ENCODE data around the gene TMC1. TPM values are rescaled to one million over a fixed set of nuclear protein-coding genes. Genes with fewer than 3 reads are reported as not detected.

TMC1 gene
- total and polyA plus RNA-seq, 2 of the 8 experiments (the other 6 are each of a cell fraction or from before 2014, with no cell fraction given): 0.95 to 0.98 TPM

DNA sequence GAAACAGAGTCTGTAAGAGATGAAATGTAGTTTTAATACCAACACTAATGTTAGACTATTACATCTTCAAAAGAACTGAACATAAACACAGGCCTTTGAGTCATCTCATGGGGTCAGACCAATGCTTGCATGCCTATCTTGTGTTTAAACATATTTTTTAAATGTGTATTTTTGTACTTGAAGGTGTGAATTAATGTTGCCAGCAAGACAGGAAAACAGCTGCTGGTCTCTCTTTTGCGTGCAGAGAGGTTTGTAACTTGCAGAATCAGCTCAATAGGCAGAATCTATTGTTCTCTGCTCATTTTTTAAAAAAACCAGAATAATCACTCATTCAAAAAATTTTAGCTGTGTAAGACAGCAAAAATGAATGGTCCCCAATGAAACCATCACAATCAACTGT, 251.3 kb downstream of the TMC1 start (continued):
- TF ChIP-seq, protein P1, sequence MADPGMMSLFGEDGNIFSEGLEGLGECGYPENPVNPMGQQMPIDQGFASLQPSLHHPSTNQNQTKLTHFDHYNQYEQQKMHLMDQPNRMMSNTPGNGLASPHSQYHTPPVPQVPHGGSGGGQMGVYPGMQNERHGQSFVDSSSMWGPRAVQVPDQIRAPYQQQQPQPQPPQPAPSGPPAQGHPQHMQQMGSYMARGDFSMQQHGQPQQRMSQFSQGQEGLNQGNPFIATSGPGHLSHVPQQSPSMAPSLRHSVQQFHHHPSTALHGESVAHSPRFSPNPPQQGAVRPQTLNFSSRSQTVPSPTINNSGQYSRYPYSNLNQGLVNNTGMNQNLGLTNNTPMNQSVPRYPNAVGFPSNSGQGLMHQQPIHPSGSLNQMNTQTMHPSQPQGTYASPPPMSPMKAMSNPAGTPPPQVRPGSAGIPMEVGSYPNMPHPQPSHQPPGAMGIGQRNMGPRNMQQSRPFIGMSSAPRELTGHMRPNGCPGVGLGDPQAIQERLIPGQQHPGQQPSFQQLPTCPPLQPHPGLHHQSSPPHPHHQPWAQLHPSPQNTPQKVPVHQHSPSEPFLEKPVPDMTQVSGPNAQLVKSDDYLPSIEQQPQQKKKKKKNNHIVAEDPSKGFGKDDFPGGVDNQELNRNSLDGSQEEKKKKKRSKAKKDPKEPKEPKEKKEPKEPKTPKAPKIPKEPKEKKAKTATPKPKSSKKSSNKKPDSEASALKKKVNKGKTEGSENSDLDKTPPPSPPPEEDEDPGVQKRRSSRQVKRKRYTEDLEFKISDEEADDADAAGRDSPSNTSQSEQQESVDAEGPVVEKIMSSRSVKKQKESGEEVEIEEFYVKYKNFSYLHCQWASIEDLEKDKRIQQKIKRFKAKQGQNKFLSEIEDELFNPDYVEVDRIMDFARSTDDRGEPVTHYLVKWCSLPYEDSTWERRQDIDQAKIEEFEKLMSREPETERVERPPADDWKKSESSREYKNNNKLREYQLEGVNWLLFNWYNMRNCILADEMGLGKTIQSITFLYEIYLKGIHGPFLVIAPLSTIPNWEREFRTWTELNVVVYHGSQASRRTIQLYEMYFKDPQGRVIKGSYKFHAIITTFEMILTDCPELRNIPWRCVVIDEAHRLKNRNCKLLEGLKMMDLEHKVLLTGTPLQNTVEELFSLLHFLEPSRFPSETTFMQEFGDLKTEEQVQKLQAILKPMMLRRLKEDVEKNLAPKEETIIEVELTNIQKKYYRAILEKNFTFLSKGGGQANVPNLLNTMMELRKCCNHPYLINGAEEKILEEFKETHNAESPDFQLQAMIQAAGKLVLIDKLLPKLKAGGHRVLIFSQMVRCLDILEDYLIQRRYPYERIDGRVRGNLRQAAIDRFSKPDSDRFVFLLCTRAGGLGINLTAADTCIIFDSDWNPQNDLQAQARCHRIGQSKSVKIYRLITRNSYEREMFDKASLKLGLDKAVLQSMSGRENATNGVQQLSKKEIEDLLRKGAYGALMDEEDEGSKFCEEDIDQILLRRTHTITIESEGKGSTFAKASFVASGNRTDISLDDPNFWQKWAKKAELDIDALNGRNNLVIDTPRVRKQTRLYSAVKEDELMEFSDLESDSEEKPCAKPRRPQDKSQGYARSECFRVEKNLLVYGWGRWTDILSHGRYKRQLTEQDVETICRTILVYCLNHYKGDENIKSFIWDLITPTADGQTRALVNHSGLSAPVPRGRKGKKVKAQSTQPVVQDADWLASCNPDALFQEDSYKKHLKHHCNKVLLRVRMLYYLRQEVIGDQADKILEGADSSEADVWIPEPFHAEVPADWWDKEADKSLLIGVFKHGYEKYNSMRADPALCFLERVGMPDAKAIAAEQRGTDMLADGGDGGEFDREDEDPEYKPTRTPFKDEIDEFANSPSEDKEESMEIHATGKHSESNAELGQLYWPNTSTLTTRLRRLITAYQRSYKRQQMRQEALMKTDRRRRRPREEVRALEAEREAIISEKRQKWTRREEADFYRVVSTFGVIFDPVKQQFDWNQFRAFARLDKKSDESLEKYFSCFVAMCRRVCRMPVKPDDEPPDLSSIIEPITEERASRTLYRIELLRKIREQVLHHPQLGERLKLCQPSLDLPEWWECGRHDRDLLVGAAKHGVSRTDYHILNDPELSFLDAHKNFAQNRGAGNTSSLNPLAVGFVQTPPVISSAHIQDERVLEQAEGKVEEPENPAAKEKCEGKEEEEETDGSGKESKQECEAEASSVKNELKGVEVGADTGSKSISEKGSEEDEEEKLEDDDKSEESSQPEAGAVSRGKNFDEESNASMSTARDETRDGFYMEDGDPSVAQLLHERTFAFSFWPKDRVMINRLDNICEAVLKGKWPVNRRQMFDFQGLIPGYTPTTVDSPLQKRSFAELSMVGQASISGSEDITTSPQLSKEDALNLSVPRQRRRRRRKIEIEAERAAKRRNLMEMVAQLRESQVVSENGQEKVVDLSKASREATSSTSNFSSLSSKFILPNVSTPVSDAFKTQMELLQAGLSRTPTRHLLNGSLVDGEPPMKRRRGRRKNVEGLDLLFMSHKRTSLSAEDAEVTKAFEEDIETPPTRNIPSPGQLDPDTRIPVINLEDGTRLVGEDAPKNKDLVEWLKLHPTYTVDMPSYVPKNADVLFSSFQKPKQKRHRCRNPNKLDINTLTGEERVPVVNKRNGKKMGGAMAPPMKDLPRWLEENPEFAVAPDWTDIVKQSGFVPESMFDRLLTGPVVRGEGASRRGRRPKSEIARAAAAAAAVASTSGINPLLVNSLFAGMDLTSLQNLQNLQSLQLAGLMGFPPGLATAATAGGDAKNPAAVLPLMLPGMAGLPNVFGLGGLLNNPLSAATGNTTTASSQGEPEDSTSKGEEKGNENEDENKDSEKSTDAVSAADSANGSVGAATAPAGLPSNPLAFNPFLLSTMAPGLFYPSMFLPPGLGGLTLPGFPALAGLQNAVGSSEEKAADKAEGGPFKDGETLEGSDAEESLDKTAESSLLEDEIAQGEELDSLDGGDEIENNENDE (IDR thresholded peaks at IDR 0.05; ENCODE audit: insufficient replicate concordance, low read length): no peak
- no peak for TF ChIP-seq RFX5 (IDR thresholded peaks at IDR 0.05; ENCODE audit: borderline replicate concordance, low read depth, low read length)
- no peak for TF ChIP-seq CEBPB (IDR thresholded peaks at IDR 0.05; ENCODE audit: low read depth, low read length)
- TF ChIP-seq YY1 (IDR thresholded peaks at IDR 0.05; ENCODE audit: low read depth, low read length): no peak
- TF ChIP-seq SP2 (IDR thresholded peaks at IDR 0.05; ENCODE audit: low read length): no peak
- TF ChIP-seq CREB1 (IDR thresholded peaks at IDR 0.05): no peak

Data from H1 (cell line).